DMS153 (cell line): Measurements from ENCODE around the gene SUN1.

Experiments
- DNase-seq: peaks from one replicate; lab custom pipeline; 2025; lab: John Stamatoyannopoulos, UW

The SUN1 gene

GRCh38 chr7:891805-892204 lies 59.5 kb downstream of the SUN1 start:
- no peak for DNase-seq

- DNase-seq, result no peak
These were observed 60.6 kb downstream of the SUN1 start for GRCh38 chr7:892648-893593.

- no peak for DNase-seq
These were observed 61.4 kb downstream of the SUN1 start for GRCh38 chr7:893686-894085.

- DNase-seq, result no peak
These were observed 62.0 kb downstream of the SUN1 start for GRCh38 chr7:894164-894867.

- no peak for DNase-seq
These were observed 62.7 kb downstream of the SUN1 start for GRCh38 chr7:894927-895450.

GRCh38 chr7:895451-896052 lies 63.3 kb downstream of the SUN1 start:
- DNase-seq, result no peak

- no peak for DNase-seq
These were observed 64.2 kb downstream of the SUN1 start for GRCh38 chr7:896346-897075.

GRCh38 chr7:897086-897485 lies 64.8 kb downstream of the SUN1 start:
- DNase-seq, result no peak

- DNase-seq, result no peak
These were observed 65.6 kb downstream of the SUN1 start for GRCh38 chr7:897771-898376.

- no peak for DNase-seq
These were observed 66.2 kb downstream of the SUN1 start for GRCh38 chr7:898460-898854.

GRCh38 chr7:898855-899681 lies 66.8 kb downstream of the SUN1 start:
- DNase-seq, result no peak

- no peak for DNase-seq
These were observed 67.5 kb downstream of the SUN1 start for GRCh38 chr7:899806-900205.

GRCh38 chr7:900331-901040 lies 68.2 kb downstream of the SUN1 start:
- DNase-seq, result no peak

- DNase-seq, result no peak
These were observed 68.7 kb downstream of the SUN1 start for GRCh38 chr7:901041-901387.

GRCh38 chr7:901388-902154 lies 69.3 kb downstream of the SUN1 start:
- peak; percentile 78 for DNase-seq

GRCh38 chr7:902996-903395 lies 70.7 kb downstream of the SUN1 start:
- no peak for DNase-seq

- DNase-seq, result no peak
These were observed 71.9 kb downstream of the SUN1 start for GRCh38 chr7:903921-904755.

GRCh38 chr7:904847-905246 lies 72.6 kb downstream of the SUN1 start:
- DNase-seq, result no peak
